ENCODE results near the gene LSM14A.
"Not testable (repeated sequence)": the region's sequence is repeated elsewhere in the genome, so short reads cannot be mapped to it uniquely, and the experiment has no call there.

The LSM14A gene

GRCh38 chr19:34193439-34193838, 21.1 kb downstream of the LSM14A start:
- no peak for DNase-seq

- no peak for DNase-seq
Measured at GRCh38 chr19:34193876-34194275, 21.6 kb downstream of the LSM14A start.

GRCh38 chr19:34201133-34201532, 28.8 kb downstream of the LSM14A start:
- DNase-seq: no peak

GRCh38 chr19:34205324-34205723, 33.0 kb downstream of the LSM14A start:
- not testable (repeated sequence) for DNase-seq

- no peak for DNase-seq
Measured at GRCh38 chr19:34208291-34208884, 36.1 kb downstream of the LSM14A start.

GRCh38 chr19:34209726-34210125, 37.4 kb downstream of the LSM14A start:
- no peak for DNase-seq

GRCh38 chr19:34213283-34213682, 41.0 kb downstream of the LSM14A start:
- no peak for DNase-seq

GRCh38 chr19:34214040-34214439, 41.7 kb downstream of the LSM14A start:
- DNase-seq: no peak

- no peak for DNase-seq
Measured at GRCh38 chr19:34215006-34215665, 42.8 kb downstream of the LSM14A start.

GRCh38 chr19:34215666-34216038, 43.3 kb downstream of the LSM14A start:
- DNase-seq: no peak

GRCh38 chr19:34216745-34217219, 44.5 kb downstream of the LSM14A start:
- not testable (repeated sequence) for DNase-seq

- DNase-seq: peak; percentile 90
Measured at GRCh38 chr19:34217952-34218817, 45.9 kb downstream of the LSM14A start.

- no peak for DNase-seq
Measured at GRCh38 chr19:34218818-34219164, 46.5 kb downstream of the LSM14A start.

GRCh38 chr19:34220472-34221063, 48.3 kb downstream of the LSM14A start:
- peak; percentile 11 for DNase-seq

GRCh38 chr19:34222386-34222785, 50.1 kb downstream of the LSM14A start:
- DNase-seq: no peak

- DNase-seq: no peak
Measured at GRCh38 chr19:34224996-34225658, 52.8 kb downstream of the LSM14A start.

GRCh38 chr19:34225659-34226015, 53.3 kb downstream of the LSM14A start:
- no peak for DNase-seq

- DNase-seq: no peak
Measured at GRCh38 chr19:34226036-34226435, 53.7 kb downstream of the LSM14A start.

- no peak for DNase-seq
Measured at GRCh38 chr19:34228347-34228746, 56.0 kb downstream of the LSM14A start.

GRCh38 chr19:34228762-34229161, 56.5 kb downstream of the LSM14A start:
- DNase-seq: no peak

- no peak for DNase-seq
Measured at GRCh38 chr19:34229721-34230120, 57.4 kb downstream of the LSM14A start.

GRCh38 chr19:34230820-34231219, 58.5 kb downstream of the LSM14A start:
- no peak for DNase-seq

GRCh38 chr19:34231439-34231838, 59.1 kb downstream of the LSM14A start:
- no peak for DNase-seq
